DOHH2 (cell line): ENCODE results near the gene KCNIP4.

Source experiments
- H3F3A ChIP-seq: fragments of 200-600 bp; sonication (generic), shearing (Covaris generic); 2 replicates; pipeline ENCODE4 v1.6.0; 2016; ENCODE audit warnings: antibody characterized with exemption, mild to moderate bottlenecking; ENCODE audit not compliant: control insufficient read depth, insufficient read depth
- H3K27ac ChIP-seq: fragments of 200-600 bp; sonication (generic); 2 replicates; pipeline ENCODE4 v1.5.1; 2014; ENCODE audit warnings: low read depth, mild to moderate bottlenecking, low read length, moderate library complexity
- H3K27me3 ChIP-seq: fragments of 200-600 bp; sonication (generic); 2 replicates; pipeline ENCODE4 v1.6.1; 2014; ENCODE audit warnings: mild to moderate bottlenecking, low read length, mixed read lengths; ENCODE audit not compliant: control insufficient read depth
- H3K36me3 ChIP-seq: fragments of 200-600 bp; sonication (generic); 2 replicates; pipeline ENCODE4 v1.6.1; 2014; ENCODE audit warnings: mild to moderate bottlenecking, low read length, moderate library complexity, mixed read lengths; ENCODE audit not compliant: control insufficient read depth
- H3K4me1 ChIP-seq: fragments of 200-600 bp; sonication (generic); 2 replicates; pipeline ENCODE4 v1.6.1; 2014; ENCODE audit warnings: mild to moderate bottlenecking, low read length, mixed read lengths; ENCODE audit not compliant: control insufficient read depth
- H3K4me2 ChIP-seq: fragments of 200-600 bp; sonication (generic); 2 replicates; pipeline ENCODE4 v1.6.0; 2014; ENCODE audit warnings: mild to moderate bottlenecking, low read length, moderate library complexity
- H3K4me3 ChIP-seq: fragments of 200-600 bp; sonication (generic); 2 replicates; pipeline ENCODE4 v1.5.1; 2014; ENCODE audit warnings: mild to moderate bottlenecking, low read length, mixed read lengths
- H3K79me2 ChIP-seq: fragments of 200-600 bp; sonication (generic); 2 replicates; pipeline ENCODE4 v1.6.1; 2014; ENCODE audit warnings: mild to moderate bottlenecking, low read length, mixed read lengths; ENCODE audit not compliant: control insufficient read depth
- H3K9me2 ChIP-seq: fragments of 200-600 bp; sonication (generic); replicated peaks from 2 replicates; pipeline ENCODE4 v1.6.1; 2014; ENCODE audit warnings: mild to moderate bottlenecking, low read length, mixed read lengths; ENCODE audit not compliant: control insufficient read depth
- H3K9me3 ChIP-seq: fragments of 200-600 bp; sonication (generic); 2 replicates; pipeline ENCODE4 v1.6.1; 2014; ENCODE audit warnings: antibody characterized with exemption, low read length, mixed read lengths; ENCODE audit not compliant: control insufficient read depth, insufficient read depth
- H4K20me1 ChIP-seq: fragments of 200-600 bp; sonication (generic); 2 replicates; pipeline ENCODE4 v1.6.0; 2014; ENCODE audit warnings: low read depth, mild to moderate bottlenecking, antibody characterized with exemption, low read length, moderate library complexity; ENCODE audit not compliant: control insufficient read depth, insufficient read depth
- CTCF ChIP-seq: fragments of 200-600 bp; sonication (generic); IDR thresholded peaks from one replicate; pipeline ENCODE4 v1.5.1; 2014; ENCODE audit warnings: antibody characterized with exemption, mild to moderate bottlenecking, low read depth, low read length; ENCODE audit not compliant: poor library complexity, severe bottlenecking
- EZH2phosphoT487 ChIP-seq: fragments of 200-600 bp; sonication (generic); IDR thresholded peaks from 2 replicates; pipeline ENCODE4 v1.6.1; 2017; ENCODE audit warnings: borderline replicate concordance, mild to moderate bottlenecking, antibody characterized with exemption, low read length, moderate library complexity, mixed read lengths

KCNIP4 gene

GRCh38 chr4:21982087-21982486 is 33.5 kb upstream of the KCNIP4 start:
- H3K4me3 ChIP-seq, result no peak overlapping the region
- H3K9me3 ChIP-seq, result no peaks in the 10 kb centered on the region
- no peaks in the 10 kb centered on the region for H3K27me3 ChIP-seq
- no peaks in the 10 kb centered on the region for H3F3A ChIP-seq
- H3K9me2 ChIP-seq, result no peaks in the 10 kb centered on the region
- H3K4me2 ChIP-seq, result no peak overlapping the region
- H3K36me3 ChIP-seq, result no peaks in the 10 kb centered on the region
- no peak for TF ChIP-seq EZH2phosphoT487
- no peak for TF ChIP-seq CTCF
- H3K27ac ChIP-seq, result no peak overlapping the region
- H4K20me1 ChIP-seq, result no peaks in the 10 kb centered on the region
- no peaks in the 10 kb centered on the region for H3K4me1 ChIP-seq
- H3K79me2 ChIP-seq, result no peaks in the 10 kb centered on the region

- no peak overlapping the region for H3K27ac ChIP-seq
- H3K4me1 ChIP-seq, result no peaks in the 10 kb centered on the region
- H4K20me1 ChIP-seq, result no peaks in the 10 kb centered on the region
- no peaks in the 10 kb centered on the region for H3K9me2 ChIP-seq
- H3K36me3 ChIP-seq, result no peaks in the 10 kb centered on the region
- H3K4me3 ChIP-seq, result no peak overlapping the region
- TF ChIP-seq CTCF (no peak), EZH2phosphoT487 (no peak)
- no peaks in the 10 kb centered on the region for H3K9me3 ChIP-seq
- no peaks in the 10 kb centered on the region for H3K27me3 ChIP-seq
- H3F3A ChIP-seq, result no peaks in the 10 kb centered on the region
- H3K4me2 ChIP-seq, result no peak overlapping the region
- no peaks in the 10 kb centered on the region for H3K79me2 ChIP-seq
Observed at GRCh38 chr4:21979196-21979595, 30.6 kb upstream of the KCNIP4 start.

- H3K27me3 ChIP-seq, result no peaks in the 10 kb centered on the region
- H3K4me2 ChIP-seq, result no peak overlapping the region
- no peaks in the 10 kb centered on the region for H3F3A ChIP-seq
- H3K9me3 ChIP-seq, result no peaks in the 10 kb centered on the region
- no peaks in the 10 kb centered on the region for H4K20me1 ChIP-seq
- H3K36me3 ChIP-seq, result no peaks in the 10 kb centered on the region
- H3K9me2 ChIP-seq, result no peaks in the 10 kb centered on the region
- H3K27ac ChIP-seq, result no peak overlapping the region
- no peaks in the 10 kb centered on the region for H3K79me2 ChIP-seq
- no peak overlapping the region for H3K4me3 ChIP-seq
- no peak for TF ChIP-seq EZH2phosphoT487
- no peak for TF ChIP-seq CTCF
- H3K4me1 ChIP-seq, result no peaks in the 10 kb centered on the region
Observed at GRCh38 chr4:21976166-21976565, 27.6 kb upstream of the KCNIP4 start.

GRCh38 chr4:21973850-21974249 is 25.3 kb upstream of the KCNIP4 start:
- TF ChIP-seq CTCF (no peak), EZH2phosphoT487 (no peak)
- Histone ChIP-seq H3K9me3 (no peaks in the 10 kb centered on the region), H4K20me1 (no peaks in the 10 kb centered on the region), H3K36me3 (no peaks in the 10 kb centered on the region), H3K4me1 (no peaks in the 10 kb centered on the region), H3K27ac (no peak overlapping the region), H3K9me2 (no peaks in the 10 kb centered on the region), H3K27me3 (no peaks in the 10 kb centered on the region), H3K79me2 (no peaks in the 10 kb centered on the region), H3K4me2 (no peak overlapping the region), H3F3A (no peaks in the 10 kb centered on the region), H3K4me3 (no peak overlapping the region)
